SK-N-SH treated with all-trans-retinoic acid at 6 μM for 48 hours (cell line): ENCODE data around the gene NEK11.

Experiments used
- ARNTL ChIP-seq: fragments of 450-650 bp; formaldehyde crosslinking; IDR thresholded peaks from 2 replicates; pipeline ENCODE4 v1.5.0; 2020; ENCODE audit warnings: low read depth, mild to moderate bottlenecking, moderate library complexity, borderline replicate concordance
- CSDC2 ChIP-seq: fragments of 250-450 bp; sonication (Bioruptor Pico); IDR thresholded peaks from 2 replicates; pipeline ENCODE4 v1.5.0; 2020; ENCODE audit warnings: mild to moderate bottlenecking, moderate library complexity
- CSRNP3 ChIP-seq: fragments of 250-450 bp; sonication (Bioruptor Pico); IDR thresholded peaks from 2 replicates; pipeline ENCODE4 v1.5.1; 2021; ENCODE audit warnings: mild to moderate bottlenecking, moderate library complexity
- GLIS3 ChIP-seq: fragments of 250-450 bp; sonication (Bioruptor Pico); IDR thresholded peaks from 2 replicates; pipeline ENCODE4 v1.5.0; 2020; ENCODE audit warnings: mild to moderate bottlenecking, moderate library complexity
- PATZ1 ChIP-seq: fragments of 250-450 bp; sonication (Bioruptor Pico); IDR thresholded peaks from 2 replicates; pipeline ENCODE4 v1.8.0; 2020; ENCODE audit warnings: mild to moderate bottlenecking, moderate library complexity, borderline replicate concordance
- POU6F1 ChIP-seq: fragments of 250-450 bp; sonication (Bioruptor Pico); IDR thresholded peaks from 2 replicates; pipeline ENCODE4 v1.8.0; 2021; ENCODE audit warnings: low read depth, mild to moderate bottlenecking, moderate library complexity, borderline replicate concordance
- PPARA ChIP-seq: fragments of 250-450 bp; sonication (Bioruptor Pico); IDR thresholded peaks from 2 replicates; pipeline ENCODE4 v1.5.0; 2020; ENCODE audit warnings: mild to moderate bottlenecking, borderline replicate concordance
- RARB ChIP-seq: fragments of 250-450 bp; sonication (Bioruptor Pico); IDR thresholded peaks from 2 replicates; pipeline ENCODE4 v1.8.0; 2021; ENCODE audit warnings: mild to moderate bottlenecking, moderate library complexity
- TCF4 ChIP-seq: fragments of 250-450 bp; sonication (Bioruptor Pico); IDR thresholded peaks from 2 replicates; pipeline ENCODE4 v1.8.0; 2021; ENCODE audit warnings: mild to moderate bottlenecking, moderate library complexity, borderline replicate concordance
- TOX ChIP-seq: fragments of 250-450 bp; sonication (Bioruptor Pico); IDR thresholded peaks from 2 replicates; pipeline ENCODE4 v1.8.0; 2021; ENCODE audit warnings: mild to moderate bottlenecking, moderate library complexity, borderline replicate concordance
- TSHZ2 ChIP-seq: fragments of 250-450 bp; sonication (Bioruptor Pico); IDR thresholded peaks from 2 replicates; pipeline ENCODE4 v1.5.0; 2020; ENCODE audit warnings: mild to moderate bottlenecking, moderate library complexity
- ZNF565 ChIP-seq: fragments of 450-650 bp; formaldehyde crosslinking; conservative IDR thresholded peaks from 2 replicates; pipeline ENCODE4 v1.5.0; 2020; ENCODE audit warnings: low read depth, mild to moderate bottlenecking, moderate library complexity
- ZNF8 ChIP-seq: fragments of 450-650 bp; formaldehyde crosslinking; IDR thresholded peaks from 2 replicates; pipeline ENCODE4 v1.5.0; 2020; ENCODE audit warnings: mild to moderate bottlenecking, moderate library complexity

GRCh38 chr3:130992344-130992743 is 34.3 kb upstream of the NEK11 start:
- TF ChIP-seq CSDC2 (CRISPR knock-in tag) (no peak), PATZ1 (no peak), ZNF8 (CRISPR knock-in tag) (no peak), RARB (CRISPR knock-in tag) (no peak), CSRNP3 (CRISPR knock-in tag) (no peak), ARNTL (no peak), GLIS3 (CRISPR knock-in tag) (no peak), TSHZ2 (CRISPR knock-in tag) (no peak), ZNF565 (CRISPR knock-in tag) (no peak), PPARA (CRISPR knock-in tag) (no peak), TCF4 (CRISPR knock-in tag) (no peak), POU6F1 (no peak), TOX (CRISPR knock-in tag) (no peak)
